Ishikawa (cell line): Measurements from ENCODE around the gene LTBP4.

Source experiments
- CEBPB ChIP-seq: IDR thresholded peaks from 2 replicates; pipeline ENCODE4 v1.6.1; 2012
- CREB1 ChIP-seq: IDR thresholded peaks from 2 replicates; pipeline ENCODE4 v1.6.1; 2012; ENCODE audit warnings: low read depth
- EGR1 ChIP-seq: IDR thresholded peaks from 2 replicates; pipeline ENCODE4 v1.6.1; 2012
- EP300 ChIP-seq: IDR thresholded peaks from 2 replicates; pipeline ENCODE4 v1.6.1; 2012; ENCODE audit warnings: borderline replicate concordance
- FOXM1 ChIP-seq: IDR thresholded peaks from 2 replicates; pipeline ENCODE4 v1.6.1; 2012; ENCODE audit warnings: low read depth, borderline replicate concordance
- MAX ChIP-seq: IDR thresholded peaks from 2 replicates; pipeline ENCODE4 v1.6.1; 2012
- RAD21 ChIP-seq: IDR thresholded peaks from 2 replicates; pipeline ENCODE4 v1.6.1; 2012; ENCODE audit warnings: low read depth
- REST ChIP-seq: IDR thresholded peaks from 2 replicates; pipeline ENCODE4 v1.6.1; 2012; ENCODE audit warnings: low read depth, mild to moderate bottlenecking
- TAF1 ChIP-seq: IDR thresholded peaks from 2 replicates; pipeline ENCODE4 v1.6.1; 2012; ENCODE audit warnings: low read depth, mild to moderate bottlenecking
- TCF12 ChIP-seq: IDR thresholded peaks from 2 replicates; pipeline ENCODE4 v1.6.1; 2012; ENCODE audit warnings: low read depth
- TEAD4 ChIP-seq: IDR thresholded peaks from 2 replicates; pipeline ENCODE4 v1.6.1; 2012
- USF1 ChIP-seq: IDR thresholded peaks from 2 replicates; pipeline ENCODE4 v1.6.1; 2012
- YY1 ChIP-seq: IDR thresholded peaks from 2 replicates; pipeline ENCODE4 v1.6.1; 2012; ENCODE audit warnings: low read depth
- ZBTB7A ChIP-seq: IDR thresholded peaks from 2 replicates; pipeline ENCODE4 v1.6.1; 2012; ENCODE audit warnings: low read depth

GRCh38 chr19:40565910-40566495, 35.2 kb upstream of the LTBP4 start:
- TF ChIP-seq TAF1 (no peak), REST (no peak), YY1 (no peak), CREB1 (no peak), EP300 (no peak), USF1 (no peak), TCF12 (no peak), EGR1 (no peak), MAX (no peak), FOXM1 (no peak), CEBPB (no peak), RAD21 (no peak), TEAD4 (no peak), ZBTB7A (no peak)
